GM21737 (cell line): ENCODE measurements around the gene HBD.

Source experiments
- ATAC-seq: cut with Tn5 transposase; IDR thresholded peaks from one replicate; pipeline ENCODE4 v1.9.1; 2021; ENCODE audit warnings: mild to moderate bottlenecking, moderate library complexity; ENCODE audit not compliant: unreplicated experiment

Gene HBD

GRCh38 chr11:5235364-5236095, 1.2 kb upstream of the HBD start:
- no peak for ATAC-seq

- ATAC-seq = no peak
Measured at GRCh38 chr11:5233307-5233706, 976 bp downstream of the HBD start.

GRCh38 chr11:5232821-5233220, 1.5 kb downstream of the HBD start:
- ATAC-seq = no peak

- ATAC-seq = no peak
Measured at GRCh38 chr11:5232176-5232575, 2.1 kb downstream of the HBD start.

GRCh38 chr11:5231111-5231510, 3.2 kb downstream of the HBD start:
- no peak for ATAC-seq

GRCh38 chr11:5230266-5230665, 4.0 kb downstream of the HBD start:
- ATAC-seq = no peak

GRCh38 chr11:5229796-5230195, 4.5 kb downstream of the HBD start:
- no peak for ATAC-seq

- no peak for ATAC-seq
Measured at GRCh38 chr11:5229356-5229755, 4.9 kb downstream of the HBD start.

- ATAC-seq = no peak
Measured at GRCh38 chr11:5228124-5228523, 6.2 kb downstream of the HBD start.

- ATAC-seq = no peak
Measured at GRCh38 chr11:5227681-5228080, 6.6 kb downstream of the HBD start.

- ATAC-seq = no peak
Measured at GRCh38 chr11:5226732-5227310, 7.5 kb downstream of the HBD start, which contains the start of gene HBB. Gene HBB, minus strand, starts transcription at chr11:5227071. Its CDS starts 50 bp downstream, at chr11:5227021.

GRCh38 chr11:5225480-5225871, 8.8 kb downstream of the HBD start:
- no peak for ATAC-seq

GRCh38 chr11:5224538-5225479, 9.5 kb downstream of the HBD start:
- no peak for ATAC-seq

- no peak for ATAC-seq
Measured at GRCh38 chr11:5223686-5224085, 10.6 kb downstream of the HBD start.

- ATAC-seq = no peak
Measured at GRCh38 chr11:5223146-5223545, 11.1 kb downstream of the HBD start.

- ATAC-seq = no peak
Measured at GRCh38 chr11:5210376-5210885, 23.9 kb downstream of the HBD start.

- ATAC-seq = peak; percentile 83
Measured at GRCh38 chr11:5204787-5205186, 29.5 kb downstream of the HBD start.

GRCh38 chr11:5203366-5203765, 30.9 kb downstream of the HBD start:
- ATAC-seq = no peak

GRCh38 chr11:5200582-5200981, 33.7 kb downstream of the HBD start, which contains the start of gene OR51V1:
Gene OR51V1, minus strand, starts transcription at chr11:5200682. Its CDS starts 0 bp downstream, at chr11:5200682.
- ATAC-seq = no peak

GRCh38 chr11:5198285-5198684, 36.0 kb downstream of the HBD start:
- no peak for ATAC-seq

GRCh38 chr11:5197536-5197935, 36.7 kb downstream of the HBD start:
- no peak for ATAC-seq
